IMR-90 (cell line): ENCODE results near the gene SIAH2.

ENCODE experiments used
- BHLHE40 ChIP-seq: fragments of 150-350 bp; IDR thresholded peaks from 2 replicates; pipeline ENCODE4 v1.6.1; 2016; ENCODE audit warnings: mild to moderate bottlenecking, low read depth, low read length
- CEBPB ChIP-seq: IDR thresholded peaks from 2 replicates; pipeline ENCODE4 v1.6.1; 2012; ENCODE audit warnings: low read depth, low read length, improper control_type of control experiment
- CTCF ChIP-seq: conservative IDR thresholded peaks from 2 replicates; pipeline ENCODE4 v1.5.1; 2012; ENCODE audit warnings: mild to moderate bottlenecking, low read depth, low read length, improper control_type of control experiment
- ELK1 ChIP-seq: fragments of 150-350 bp; IDR thresholded peaks from 2 replicates; pipeline ENCODE4 v1.6.1; 2016; ENCODE audit warnings: low read depth, mild to moderate bottlenecking, low read length, moderate library complexity, borderline replicate concordance
- FOS ChIP-seq: fragments of 150-350 bp; IDR thresholded peaks from 2 replicates; pipeline ENCODE4 v1.6.1; 2016; ENCODE audit warnings: low read depth, low read length
- MAFK ChIP-seq: IDR thresholded peaks from 2 replicates; pipeline ENCODE4 v1.6.1; 2012; ENCODE audit warnings: low read depth, low read length, improper control_type of control experiment
- MAZ ChIP-seq: IDR thresholded peaks from 2 replicates; pipeline ENCODE4 v1.6.1; 2012; ENCODE audit warnings: low read depth, mild to moderate bottlenecking, low read length, improper control_type of control experiment, moderate library complexity, borderline replicate concordance
- NFE2L2 ChIP-seq: fragments of 150-350 bp; IDR thresholded peaks from 2 replicates; pipeline ENCODE4 v1.6.1; 2016; ENCODE audit warnings: low read depth, mild to moderate bottlenecking, low read length
- POLR2A ChIP-seq: IDR thresholded peaks from 2 replicates; pipeline ENCODE4 v1.6.1; 2012; ENCODE audit warnings: mild to moderate bottlenecking, low read depth, low read length
- RAD21 ChIP-seq: IDR thresholded peaks from 2 replicates; pipeline ENCODE4 v1.6.1; 2012; ENCODE audit warnings: low read length, improper control_type of control experiment
- RCOR1 ChIP-seq: IDR thresholded peaks from 2 replicates; pipeline ENCODE4 v1.6.1; 2012; ENCODE audit warnings: mild to moderate bottlenecking, low read length, improper control_type of control experiment; ENCODE audit not compliant: insufficient replicate concordance
- RFX5 ChIP-seq: IDR thresholded peaks from 2 replicates; pipeline ENCODE4 v1.8.0; 2012; ENCODE audit warnings: low read depth, mild to moderate bottlenecking, low read length, moderate library complexity
- SMC3 ChIP-seq: fragments of 150-350 bp; IDR thresholded peaks from 2 replicates; pipeline ENCODE4 v1.6.1; 2016; ENCODE audit warnings: low read depth, mild to moderate bottlenecking, antibody characterized with exemption, low read length, moderate library complexity
- USF2 ChIP-seq: fragments of 150-350 bp; IDR thresholded peaks from 2 replicates; pipeline ENCODE4 v1.6.1; 2017; ENCODE audit warnings: mild to moderate bottlenecking, antibody characterized with exemption, low read length, low read depth

- TF ChIP-seq POLR2A (peak; percentile 52; the same call in 1 of the 2 replicates), CTCF (no peak), SMC3 (no peak), RAD21 (no peak; the same call in 1 of the 2 replicates), RFX5 (no peak), CEBPB (no peak), NFE2L2 (no peak), MAFK (no peak), FOS (no peak), USF2 (peak; percentile 27; the same call in 1 of the 2 replicates), BHLHE40 (no peak), RCOR1 (no peak), ELK1 (no peak), MAZ (no peak)
These were observed 923 bp downstream of the SIAH2 start for GRCh38 chr3:150761831-150762661.
